GM12801 (cell line): ENCODE data around the gene PHTF2.

ENCODE experiments used
- CTCF ChIP-seq: IDR thresholded peaks from one replicate; pipeline ENCODE4 v1.5.1; 2011; ENCODE audit warnings: control low read depth; ENCODE audit not compliant: insufficient read length; ENCODE audit errors: extremely low read depth

Gene PHTF2

GRCh38 chr7:77824636-77825035, 26.1 kb downstream of the PHTF2 start:
- no peak for TF ChIP-seq CTCF

GRCh38 chr7:77825131-77825530, 26.6 kb downstream of the PHTF2 start:
- TF ChIP-seq CTCF = no peak

GRCh38 chr7:77826300-77826699, 27.7 kb downstream of the PHTF2 start:
- TF ChIP-seq CTCF = no peak

- TF ChIP-seq CTCF = no peak
These were observed 29.4 kb downstream of the PHTF2 start for GRCh38 chr7:77827999-77828398.

- no peak for TF ChIP-seq CTCF
These were observed 32.2 kb downstream of the PHTF2 start for GRCh38 chr7:77830649-77831355.

GRCh38 chr7:77831481-77831880, 32.9 kb downstream of the PHTF2 start:
- TF ChIP-seq CTCF = no peak

- no peak for TF ChIP-seq CTCF
These were observed 33.4 kb downstream of the PHTF2 start for GRCh38 chr7:77831953-77832352.

GRCh38 chr7:77833136-77833535, 34.6 kb downstream of the PHTF2 start:
- TF ChIP-seq CTCF = no peak
